Measurements from ENCODE around the gene EVI5.

DNA sequence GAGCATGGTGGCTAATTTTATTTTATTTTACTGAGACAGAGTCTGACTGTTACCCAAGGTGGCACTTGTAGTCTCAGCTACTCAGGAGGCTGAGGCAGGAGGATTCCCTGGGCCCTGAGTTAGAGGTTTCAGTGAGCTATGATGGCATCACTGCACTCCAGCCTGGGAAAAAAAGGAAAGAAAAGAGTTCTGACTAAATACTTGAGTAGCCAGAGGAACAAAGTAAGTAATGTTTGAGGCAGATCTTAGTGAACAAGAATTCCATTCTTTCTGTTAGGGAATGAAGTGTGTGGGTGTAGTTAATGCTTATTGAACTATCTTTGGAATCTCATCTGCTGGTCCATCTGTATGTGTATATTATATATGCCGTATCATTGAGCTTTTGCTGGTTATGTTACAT is 13.1 kb upstream of the EVI5 start:
- TF ChIP-seq, protein P1, sequence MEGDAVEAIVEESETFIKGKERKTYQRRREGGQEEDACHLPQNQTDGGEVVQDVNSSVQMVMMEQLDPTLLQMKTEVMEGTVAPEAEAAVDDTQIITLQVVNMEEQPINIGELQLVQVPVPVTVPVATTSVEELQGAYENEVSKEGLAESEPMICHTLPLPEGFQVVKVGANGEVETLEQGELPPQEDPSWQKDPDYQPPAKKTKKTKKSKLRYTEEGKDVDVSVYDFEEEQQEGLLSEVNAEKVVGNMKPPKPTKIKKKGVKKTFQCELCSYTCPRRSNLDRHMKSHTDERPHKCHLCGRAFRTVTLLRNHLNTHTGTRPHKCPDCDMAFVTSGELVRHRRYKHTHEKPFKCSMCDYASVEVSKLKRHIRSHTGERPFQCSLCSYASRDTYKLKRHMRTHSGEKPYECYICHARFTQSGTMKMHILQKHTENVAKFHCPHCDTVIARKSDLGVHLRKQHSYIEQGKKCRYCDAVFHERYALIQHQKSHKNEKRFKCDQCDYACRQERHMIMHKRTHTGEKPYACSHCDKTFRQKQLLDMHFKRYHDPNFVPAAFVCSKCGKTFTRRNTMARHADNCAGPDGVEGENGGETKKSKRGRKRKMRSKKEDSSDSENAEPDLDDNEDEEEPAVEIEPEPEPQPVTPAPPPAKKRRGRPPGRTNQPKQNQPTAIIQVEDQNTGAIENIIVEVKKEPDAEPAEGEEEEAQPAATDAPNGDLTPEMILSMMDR (IDR thresholded peaks at IDR 0.05; ENCODE audit: low read depth, low read length), result no peak
- TF ChIP-seq EZH2phosphoT487 (IDR thresholded peaks at IDR 0.05; ENCODE audit: low read depth), result no peak

All from OCI-LY3 (cell line).